Keratinocyte (primary cell): ENCODE results near the gene DHODH. TPM values are rescaled to one million over a fixed set of nuclear protein-coding genes. Genes with fewer than 3 reads are reported as not detected.

Source experiments
- DNase-seq: peaks from one replicate; pipeline ENCODE4 v3.0.0-alpha.2; 2011; ENCODE audit warnings: low read depth, missing footprints, low spot score
- FAIRE-seq: peaks from 2 replicates; lab custom pipeline; 2011; peaks lifted over from hg19 to GRCh38; lab: Jason Lieb, UNC
- H2AFZ ChIP-seq: 2 replicates; pipeline ENCODE4 v1.6.0; 2012; ENCODE audit warnings: low read length, control low read depth, inconsistent platforms; ENCODE audit not compliant: control insufficient read depth
- H3K27ac ChIP-seq: 2 replicates; pipeline ENCODE4 v1.5.1; 2011; ENCODE audit warnings: low read length; ENCODE audit not compliant: control insufficient read depth, insufficient read depth
- H3K27me3 ChIP-seq: 3 replicates; pipeline ENCODE4 v1.6.0; 2011; ENCODE audit warnings: low read length; ENCODE audit not compliant: control insufficient read depth, insufficient read depth; ENCODE audit errors: extremely low read depth
- H3K36me3 ChIP-seq, 2 experiments: 2 replicates in 1 of 2; 3 replicates in 1 of 2; pipeline ENCODE4 v1.5.1; 2011; ENCODE audit warnings: low read length in 2 of 2, mild to moderate bottlenecking in 1 of 2; ENCODE audit not compliant: control insufficient read depth in 2 of 2, insufficient read depth in 2 of 2; ENCODE audit errors: extremely low read depth in 1 of 2
- H3K4me1 ChIP-seq: 3 replicates; pipeline ENCODE4 v1.5.1; 2011; ENCODE audit warnings: low read length; ENCODE audit not compliant: control insufficient read depth, insufficient read depth; ENCODE audit errors: extremely low read depth
- H3K4me2 ChIP-seq: 3 replicates; pipeline ENCODE4 v1.6.0; 2011; ENCODE audit warnings: low read depth, low read length; ENCODE audit not compliant: control insufficient read depth, insufficient read depth; ENCODE audit errors: extremely low read depth
- H3K4me3 ChIP-seq, 3 experiments: fragments of 200-600 bp in 1 of 3; sonication (generic) in 1 of 3; 2 replicates in 2 of 3; 3 replicates in 1 of 3; pipeline ENCODE4 v1.5.1; 2011 to 2016; ENCODE audit warnings: low read length in 3 of 3, mild to moderate bottlenecking in 3 of 3, control low read depth in 2 of 3, inconsistent platforms in 1 of 3, low read depth in 1 of 3, mixed read lengths in 1 of 3, mixed run types in 1 of 3, moderate library complexity in 1 of 3; ENCODE audit not compliant: control insufficient read depth in 2 of 3, insufficient read depth in 2 of 3; ENCODE audit errors: extremely low read depth in 1 of 3
- H3K79me2 ChIP-seq: 2 replicates; pipeline ENCODE4 v1.6.0; 2012; ENCODE audit warnings: low read length; ENCODE audit not compliant: control insufficient read depth, insufficient read depth
- H3K9ac ChIP-seq: 3 replicates; pipeline ENCODE4 v1.6.0; 2011; ENCODE audit warnings: low read length; ENCODE audit not compliant: control insufficient read depth, insufficient read depth; ENCODE audit errors: extremely low read depth
- H3K9me1 ChIP-seq: 3 replicates; pipeline ENCODE4 v1.6.0; 2011; ENCODE audit warnings: low read length; ENCODE audit not compliant: control insufficient read depth, insufficient read depth; ENCODE audit errors: extremely low read depth
- H3K9me3 ChIP-seq: 2 replicates; pipeline ENCODE4 v1.5.1; 2012; ENCODE audit warnings: low read depth, low read length; ENCODE audit not compliant: control insufficient read depth
- H4K20me1 ChIP-seq: 3 replicates; pipeline ENCODE4 v1.6.0; 2011; ENCODE audit warnings: low read length; ENCODE audit not compliant: control insufficient read depth, insufficient read depth; ENCODE audit errors: extremely low read depth
- EZH2 ChIP-seq: IDR thresholded peaks from one replicate; pipeline ENCODE4 v1.6.1; 2012; ENCODE audit warnings: inconsistent platforms, mild to moderate bottlenecking, low read length, moderate library complexity
- dilution Hi-C: fragments of 300-500 bp; cut with MboI; formaldehyde crosslinking; loops from one replicate; pipeline ENCODE4 v1.7.0; 2020; ENCODE audit warnings: low sequenced_read_pairs; ENCODE audit not compliant: extremely low pct_ligation_motif_present
- polyA plus RNA-seq, 5 experiments: library from polyadenylated mRNA; depleted of rRNA in 3 of 5; stranded (reverse) in 3 of 5; stranded (forward) in 1 of 5; unstranded in 1 of 5; fragments of >200 nt; gene quantifications; 1 replicate in 1 of 5; 2 replicates in 3 of 5; 3 replicates in 1 of 5; pipeline versions ENCODE4 v1.2.1 to v1.2.3, GENCODE V29; 2011 to 2012; ENCODE audit warnings: missing spikeins in 2 of 5, low read depth in 1 of 5, low replicate concordance in 1 of 5
- TF ChIP-seq, protein P1 (sequence below), 3 experiments: IDR thresholded peaks in 1 of 3; conservative IDR thresholded peaks in 1 of 3; optimal IDR thresholded peaks in 1 of 3; 2 replicates in 2 of 3; 3 replicates in 1 of 3; pipeline versions ENCODE3 to v1.5.1; 2011; ENCODE audit warnings: low read length in 3 of 3, mild to moderate bottlenecking in 3 of 3, moderate library complexity in 2 of 3, control low read depth in 1 of 3, inconsistent platforms in 1 of 3; ENCODE audit not compliant: insufficient read depth in 2 of 3; ENCODE audit errors: extremely low read depth in 1 of 3

Gene DHODH
- polyA plus RNA-seq, 1 donor (not counting 4 experiments of a cell fraction or from before 2014, with no cell fraction given): 5.4 TPM

DNA sequence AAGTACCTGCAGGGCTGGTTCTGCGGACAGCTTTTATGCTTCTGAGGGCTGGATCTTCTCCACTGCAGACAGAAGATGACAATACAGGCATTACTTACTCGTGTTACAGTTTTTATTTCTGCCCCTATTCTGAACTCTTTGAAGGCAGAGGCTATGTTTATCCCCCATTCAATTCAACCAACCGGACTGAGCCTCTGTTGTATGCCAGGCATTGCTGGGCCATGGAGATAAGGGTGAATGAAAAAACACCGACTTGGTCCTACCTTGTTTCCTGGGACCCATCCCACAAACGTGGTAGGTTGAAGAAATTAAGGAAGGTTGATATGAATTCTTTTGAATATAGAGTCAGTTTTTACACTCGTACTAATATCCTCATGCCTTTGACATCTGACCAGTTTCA, 35.8 kb downstream of the DHODH start:
- no peaks in the 10 kb centered on the region for H4K20me1 ChIP-seq
- dilution Hi-C loops: no loop called here
- H3K36me3 ChIP-seq: no peaks in the 10 kb centered on the region
- no peak overlapping the region for H3K27ac ChIP-seq
- DNase-seq (no peak), FAIRE-seq (no peak)
- no peaks in the 10 kb centered on the region for H3K79me2 ChIP-seq
- H3K9ac ChIP-seq: no peak overlapping the region
- TF ChIP-seq, protein P1, sequence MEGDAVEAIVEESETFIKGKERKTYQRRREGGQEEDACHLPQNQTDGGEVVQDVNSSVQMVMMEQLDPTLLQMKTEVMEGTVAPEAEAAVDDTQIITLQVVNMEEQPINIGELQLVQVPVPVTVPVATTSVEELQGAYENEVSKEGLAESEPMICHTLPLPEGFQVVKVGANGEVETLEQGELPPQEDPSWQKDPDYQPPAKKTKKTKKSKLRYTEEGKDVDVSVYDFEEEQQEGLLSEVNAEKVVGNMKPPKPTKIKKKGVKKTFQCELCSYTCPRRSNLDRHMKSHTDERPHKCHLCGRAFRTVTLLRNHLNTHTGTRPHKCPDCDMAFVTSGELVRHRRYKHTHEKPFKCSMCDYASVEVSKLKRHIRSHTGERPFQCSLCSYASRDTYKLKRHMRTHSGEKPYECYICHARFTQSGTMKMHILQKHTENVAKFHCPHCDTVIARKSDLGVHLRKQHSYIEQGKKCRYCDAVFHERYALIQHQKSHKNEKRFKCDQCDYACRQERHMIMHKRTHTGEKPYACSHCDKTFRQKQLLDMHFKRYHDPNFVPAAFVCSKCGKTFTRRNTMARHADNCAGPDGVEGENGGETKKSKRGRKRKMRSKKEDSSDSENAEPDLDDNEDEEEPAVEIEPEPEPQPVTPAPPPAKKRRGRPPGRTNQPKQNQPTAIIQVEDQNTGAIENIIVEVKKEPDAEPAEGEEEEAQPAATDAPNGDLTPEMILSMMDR (optimal IDR thresholded peaks at IDR 0.05 in 1 of 3, IDR thresholded peaks at IDR 0.05 in 1 of 3, conservative IDR thresholded peaks at IDR 0.05 in 1 of 3; ENCODE audit: extremely low read depth in 1 of 3, insufficient read depth in 2 of 3, low read length in 3 of 3): no peak
- no peak for TF ChIP-seq EZH2
- no peaks in the 10 kb centered on the region for H3K27me3 ChIP-seq
- no peak overlapping the region for H2AFZ ChIP-seq
- no peaks in the 10 kb centered on the region for H3K4me1 ChIP-seq
- H3K4me2 ChIP-seq: no peak overlapping the region
- H3K9me3 ChIP-seq: no peaks in the 10 kb centered on the region
- H3K9me1 ChIP-seq: no peaks in the 10 kb centered on the region
- H3K4me3 ChIP-seq: no peak overlapping the region

DNA sequence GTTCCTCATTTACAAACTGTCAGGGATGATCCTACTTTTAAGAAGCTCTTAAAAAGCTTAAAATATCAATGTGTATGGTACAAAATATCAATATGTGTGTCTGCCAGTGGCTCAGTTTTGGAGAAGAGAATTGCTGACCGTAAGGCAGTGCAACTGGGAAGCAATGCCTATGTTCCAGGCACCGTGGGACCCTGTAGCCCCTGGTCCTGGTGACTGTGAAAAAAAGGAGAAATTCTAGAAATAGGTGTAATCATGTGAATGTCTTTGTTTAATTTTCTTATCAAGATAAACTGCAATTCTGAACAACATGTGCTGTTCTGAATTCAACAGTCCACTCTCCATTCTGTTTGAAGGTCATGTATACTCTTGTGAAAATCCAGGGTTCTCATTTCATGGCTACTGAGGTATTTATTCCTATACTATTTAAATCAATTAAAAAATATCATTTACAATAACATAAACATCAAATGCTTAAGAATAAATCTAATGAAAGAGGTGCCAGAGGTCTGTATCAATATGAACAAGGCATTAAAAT, 36.3 kb downstream of the DHODH start:
- no peak for FAIRE-seq

More for the DNA sequence above, 36.3 kb downstream of the DHODH start:
- Histone ChIP-seq H3K4me1 (no peaks in the 10 kb centered on the region), H3K9me3 (no peaks in the 10 kb centered on the region), H3K4me3 (no peak overlapping the region), H3K4me2 (no peak overlapping the region), H3K36me3 (no peaks in the 10 kb centered on the region), H4K20me1 (no peaks in the 10 kb centered on the region), H3K79me2 (no peaks in the 10 kb centered on the region), H3K27ac (no peak overlapping the region), H3K9ac (no peak overlapping the region), H3K27me3 (no peaks in the 10 kb centered on the region), H3K9me1 (no peaks in the 10 kb centered on the region), H2AFZ (no peak overlapping the region)
- TF ChIP-seq, protein P1 (optimal IDR thresholded peaks at IDR 0.05 in 1 of 3, IDR thresholded peaks at IDR 0.05 in 1 of 3, conservative IDR thresholded peaks at IDR 0.05 in 1 of 3; ENCODE audit: extremely low read depth in 1 of 3, insufficient read depth in 2 of 3, low read length in 3 of 3): no peak
- dilution Hi-C loops: no loop called here
- no peak for DNase-seq
